SJCRH30 (cell line): Measurements from ENCODE around the gene ZNF853. TPM values are rescaled to one million over a fixed set of nuclear protein-coding genes. Genes with fewer than 3 reads are reported as not detected.

Experiments used
- DNase-seq, 2 experiments: peaks; one replicate each; pipeline ENCODE4 v3.0.0-alpha.2; 2015 to 2020
- H3K27ac ChIP-seq: fragments of 250-450 bp; sonication (Bioruptor Pico); 2 replicates; pipeline ENCODE4 v1.5.1; 2020; ENCODE audit warnings: mild to moderate bottlenecking, moderate library complexity
- H3K27me3 ChIP-seq: fragments of 250-450 bp; sonication (Bioruptor Pico); 2 replicates; pipeline ENCODE4 v1.5.1; 2020; ENCODE audit warnings: mild to moderate bottlenecking, moderate library complexity
- H3K36me3 ChIP-seq: fragments of 250-450 bp; sonication (Bioruptor Pico); 2 replicates; pipeline ENCODE4 v1.5.1; 2020; ENCODE audit warnings: mild to moderate bottlenecking, moderate library complexity
- H3K4me1 ChIP-seq: fragments of 250-450 bp; sonication (Bioruptor Pico); 2 replicates; pipeline ENCODE4 v1.5.1; 2020; ENCODE audit warnings: mild to moderate bottlenecking, moderate library complexity
- H3K4me3 ChIP-seq: fragments of 250-450 bp; sonication (Bioruptor Pico); 2 replicates; pipeline ENCODE4 v1.5.1; 2020; ENCODE audit warnings: mild to moderate bottlenecking, moderate library complexity
- H3K9me3 ChIP-seq: fragments of 250-450 bp; sonication (Bioruptor Pico); replicated peaks from 2 replicates; pipeline ENCODE4 v1.5.1; 2020; ENCODE audit warnings: mild to moderate bottlenecking, moderate library complexity
- total RNA-seq: library from RNA; depleted of rRNA; stranded (reverse); fragments of >200 nt; shearing (Covaris generic); gene quantifications from 2 replicates; pipeline ENCODE4 v1.2.3, GENCODE V29; 2014

ZNF853 gene
- total RNA-seq, 1 experiment from 2014 or later = 10.6 TPM

DNA sequence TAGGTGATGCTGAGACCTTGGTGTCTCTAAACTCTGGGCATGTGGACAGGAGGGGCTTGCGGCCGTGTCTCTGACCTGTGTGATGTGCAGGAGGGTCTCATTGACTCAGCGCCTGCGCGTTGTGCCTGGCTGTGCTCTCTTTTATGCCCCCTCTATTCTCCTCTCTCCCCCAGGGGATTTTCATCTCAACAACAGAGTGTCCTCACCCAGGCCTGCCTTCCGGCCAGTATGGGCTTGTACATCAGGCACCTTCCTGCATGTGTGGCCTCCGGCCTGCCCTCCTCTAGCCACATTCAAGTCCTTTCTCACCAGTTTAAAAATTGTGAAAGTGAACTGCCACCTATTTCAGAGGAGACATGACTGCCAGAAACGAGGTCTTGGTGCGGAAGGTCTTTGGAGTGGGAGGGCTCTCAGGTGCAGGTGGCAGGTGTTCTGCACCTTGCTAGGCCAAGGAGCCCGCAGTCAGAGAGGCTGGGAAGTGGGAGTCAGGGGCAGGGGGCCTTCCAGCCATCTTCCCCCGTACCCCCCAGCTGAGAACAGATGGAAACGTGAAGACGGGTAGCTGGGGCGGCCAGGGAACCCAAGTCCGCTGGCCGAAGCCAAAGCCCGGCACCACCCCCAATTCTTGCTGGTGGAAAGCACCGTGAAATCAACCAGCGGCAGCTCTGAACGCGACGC is 26.1 kb upstream of the ZNF853 start:
- Histone ChIP-seq H3K4me3 (peak overlapping the region; percentile 82), H3K4me1 (0 out of 2 replicates have a peak, but pooled peaks cover 2% of the 10 kb centered on the region), H3K27ac (no peak overlapping the region)

DNA sequence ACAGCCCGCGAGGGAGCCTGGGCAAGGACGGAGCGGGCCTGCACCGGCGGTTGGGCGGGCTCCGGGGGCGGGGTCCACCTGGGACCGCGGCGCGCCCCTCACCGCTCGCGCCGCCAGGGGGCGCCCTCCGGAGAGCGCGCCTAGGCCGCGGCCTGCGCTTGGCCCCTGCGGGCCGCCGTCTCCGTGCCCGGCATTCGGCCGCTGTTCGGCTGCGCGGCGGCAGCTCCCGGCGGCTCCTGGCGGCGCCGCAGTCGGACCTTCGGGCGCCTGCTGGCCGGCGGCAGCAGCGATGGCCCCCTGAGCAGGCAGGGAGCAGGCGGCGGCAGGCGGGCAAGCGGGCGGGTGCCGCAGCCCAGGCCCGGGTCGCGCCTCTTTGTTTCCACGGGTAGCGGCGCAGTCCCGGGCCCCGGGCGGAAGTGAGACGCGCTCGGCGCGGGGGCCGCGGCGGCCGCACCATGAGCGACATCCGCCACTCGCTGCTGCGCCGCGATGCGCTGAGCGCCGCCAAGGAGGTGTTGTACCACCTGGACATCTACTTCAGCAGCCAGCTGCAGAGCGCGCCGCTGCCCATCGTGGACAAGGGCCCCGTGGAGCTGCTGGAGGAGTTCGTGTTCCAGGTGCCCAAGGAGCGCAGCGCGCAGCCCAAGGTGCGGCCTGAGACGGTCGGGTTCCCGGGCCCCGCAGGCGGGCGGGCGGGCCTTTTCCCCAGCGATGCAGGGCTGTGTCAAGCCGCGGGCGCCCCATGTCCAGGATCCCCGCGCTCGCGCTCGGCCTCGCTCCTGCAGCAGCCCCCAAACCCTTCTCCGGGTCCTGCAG is 25.4 kb upstream of the ZNF853 start, which contains the start of gene INTS15:
INTS15 (plus strand) TSS at position 193 of the 816 bp plus-strand sequence; CDS start at position 456, 263 bp downstream.
- no peak within 1 kb of the TSS; the same call in 1 of the 2 replicates for H3K27ac ChIP-seq
- peak; percentile 69 to 85 for DNase-seq
- H3K27me3 ChIP-seq = no peaks in the 10 kb centered on the region
- H3K4me3 ChIP-seq = peak within 1 kb of the TSS; percentile 82
- H3K4me1 ChIP-seq = 0 out of 2 replicates have a peak, but pooled peaks cover 2% of the 10 kb centered on the region
- no peaks in the 10 kb centered on the region for H3K9me3 ChIP-seq
- H3K36me3 ChIP-seq = peaks cover 25% of the 10 kb centered on the region

More for the DNA sequence above, 26.1 kb upstream of the ZNF853 start:
- no peak for DNase-seq
- H3K36me3 ChIP-seq = peaks cover 22% of the 10 kb centered on the region
- H3K27me3 ChIP-seq = no peaks in the 10 kb centered on the region
- H3K9me3 ChIP-seq = no peaks in the 10 kb centered on the region

DNA sequence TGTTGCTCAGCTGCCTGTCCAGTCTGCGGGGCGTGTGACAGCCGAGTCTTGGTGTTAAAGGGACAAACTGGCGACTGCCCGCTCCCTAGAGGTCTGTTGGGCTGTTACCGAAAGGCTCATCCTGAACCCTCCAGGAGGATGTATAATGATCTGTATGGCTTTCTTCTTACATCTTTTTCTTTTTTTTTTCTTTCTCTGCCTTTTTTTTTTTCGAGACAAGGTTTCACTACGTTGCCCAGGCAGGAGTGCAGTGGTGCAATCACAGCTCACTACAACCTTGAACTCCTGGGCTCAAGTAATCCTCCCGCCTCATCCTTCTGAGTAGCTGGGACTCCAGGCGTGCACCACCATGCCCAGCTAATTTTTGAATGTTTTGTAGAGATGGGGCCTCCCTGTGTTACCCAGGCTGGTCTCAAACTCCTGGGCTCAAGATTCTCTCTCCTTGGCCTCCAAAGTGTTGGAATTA is 24.7 kb upstream of the ZNF853 start:
- Histone ChIP-seq H3K36me3 (peaks cover 31% of the 10 kb centered on the region), H3K27me3 (no peaks in the 10 kb centered on the region), H3K4me3 (peak overlapping the region; percentile 82), H3K4me1 (0 out of 2 replicates have a peak, but pooled peaks cover 2% of the 10 kb centered on the region), H3K27ac (no peak overlapping the region), H3K9me3 (no peaks in the 10 kb centered on the region)
- no peak for DNase-seq

DNA sequence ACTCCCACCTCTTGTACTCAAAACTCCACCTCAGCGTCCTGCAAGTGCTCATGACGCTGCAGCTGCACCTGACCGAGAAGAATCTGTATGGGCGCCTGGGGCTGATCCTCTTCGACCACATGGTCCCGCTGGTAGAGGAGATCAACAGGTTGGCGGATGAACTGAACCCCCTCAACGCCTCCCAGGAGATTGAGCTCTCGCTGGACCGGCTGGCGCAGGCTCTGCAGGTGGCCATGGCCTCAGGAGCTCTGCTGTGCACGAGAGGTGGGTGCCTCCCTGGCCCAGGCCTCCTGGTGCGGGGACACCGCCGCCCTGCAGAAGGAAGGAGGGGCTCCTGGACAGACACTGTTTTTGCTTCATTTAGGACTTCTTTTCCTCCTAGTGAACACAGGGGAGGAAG is 15.3 kb upstream of the ZNF853 start:
- H3K27ac ChIP-seq = no peak overlapping the region
- H3K4me1 ChIP-seq = no peaks in the 10 kb centered on the region
- H3K4me3 ChIP-seq = no peak overlapping the region
- no peak for DNase-seq
- H3K36me3 ChIP-seq = peaks cover 31% of the 10 kb centered on the region
- H3K9me3 ChIP-seq = no peaks in the 10 kb centered on the region
- no peaks in the 10 kb centered on the region for H3K27me3 ChIP-seq

DNA sequence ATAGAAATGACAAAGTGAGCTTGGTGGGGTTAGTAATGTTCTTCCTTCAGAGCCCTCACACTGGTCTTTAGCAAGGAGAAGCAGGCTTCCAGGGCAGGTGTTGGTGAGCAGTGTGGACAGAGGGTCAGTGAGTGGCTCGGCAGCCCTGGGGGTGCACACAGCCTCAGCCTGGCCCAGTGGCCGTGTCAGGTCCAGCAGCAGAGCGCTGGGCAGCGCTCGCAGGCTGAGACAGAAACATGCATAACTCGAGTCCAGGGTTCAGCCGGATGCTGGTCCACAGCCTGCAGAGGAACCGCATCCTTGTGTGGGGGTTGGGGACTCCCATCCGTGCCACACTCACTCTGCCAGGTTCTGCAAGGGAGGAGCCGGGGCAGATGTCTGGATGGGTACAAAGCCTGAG is 11.0 kb upstream of the ZNF853 start:
- Histone ChIP-seq H3K4me1 (no peaks in the 10 kb centered on the region), H3K4me3 (no peak overlapping the region), H3K9me3 (no peaks in the 10 kb centered on the region), H3K27me3 (no peaks in the 10 kb centered on the region), H3K27ac (no peak overlapping the region), H3K36me3 (peaks cover 13% of the 10 kb centered on the region; the same call in 1 of the 2 replicates)
- no peak for DNase-seq

DNA sequence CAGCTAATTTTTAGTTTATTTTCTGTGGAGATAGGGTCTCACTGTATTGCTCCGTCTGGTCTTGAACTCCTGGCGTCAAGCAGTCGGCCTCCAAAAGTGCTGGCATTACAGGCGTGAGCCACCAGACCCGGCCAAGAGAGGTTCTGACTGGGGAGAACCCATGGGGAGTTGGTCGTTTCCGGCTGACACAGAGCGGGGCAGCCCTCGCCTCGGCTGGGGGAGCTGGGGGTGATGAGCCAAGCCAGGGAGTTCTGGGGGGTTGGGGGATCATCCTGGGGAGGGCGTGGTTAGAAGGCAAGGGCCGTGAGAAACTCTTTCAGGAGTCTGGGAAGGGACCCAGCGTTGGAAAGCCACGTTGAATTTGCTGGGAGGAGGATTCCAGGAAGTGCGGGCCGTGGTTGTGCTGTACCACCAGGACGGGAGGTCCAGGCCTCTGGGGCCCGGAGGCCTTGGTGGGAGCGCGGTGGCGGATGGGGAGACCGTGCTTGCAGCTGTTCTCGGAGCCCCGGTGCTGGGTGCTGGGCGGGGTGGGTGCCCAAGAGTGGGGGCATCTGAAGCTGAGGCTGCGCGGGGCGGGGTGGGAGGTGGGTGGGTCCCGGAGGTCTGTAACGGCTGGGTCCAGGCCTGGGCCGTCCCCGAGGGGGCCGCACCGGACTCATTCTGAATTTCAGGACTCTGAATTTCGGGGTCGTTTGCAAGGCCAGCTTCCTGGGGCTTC is 8.4 kb upstream of the ZNF853 start:
- no peak for DNase-seq
- Histone ChIP-seq H3K36me3 (peaks cover 6% of the 10 kb centered on the region; the same call in 1 of the 2 replicates), H3K4me3 (no peak overlapping the region), H3K27me3 (no peaks in the 10 kb centered on the region), H3K9me3 (no peaks in the 10 kb centered on the region), H3K4me1 (no peaks in the 10 kb centered on the region), H3K27ac (no peak overlapping the region)

DNA sequence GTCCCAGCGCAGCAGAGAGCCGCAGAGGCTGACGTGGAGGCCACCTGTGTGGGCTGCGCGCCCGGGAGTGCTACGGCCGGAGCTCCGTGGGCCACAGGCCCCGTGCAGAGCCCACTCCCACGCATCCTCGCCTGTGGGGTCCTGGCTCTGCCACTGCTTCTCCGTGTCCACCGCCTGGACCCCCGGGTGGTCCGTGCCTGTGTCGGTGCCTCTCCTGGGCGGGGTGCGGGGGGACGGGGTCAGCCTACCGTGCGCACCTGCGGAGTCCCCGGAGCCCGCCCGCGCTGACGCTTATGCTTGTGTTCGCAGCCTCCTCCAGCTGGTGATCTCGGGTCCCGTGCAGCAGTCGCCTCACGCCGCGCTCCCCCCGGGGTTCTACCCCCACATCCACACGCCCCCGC is 7.8 kb upstream of the ZNF853 start:
- no peaks in the 10 kb centered on the region for H3K9me3 ChIP-seq
- no peak for DNase-seq
- no peak overlapping the region for H3K4me3 ChIP-seq
- no peaks in the 10 kb centered on the region for H3K36me3 ChIP-seq
- no peaks in the 10 kb centered on the region for H3K4me1 ChIP-seq
- no peak overlapping the region for H3K27ac ChIP-seq
- H3K27me3 ChIP-seq = no peaks in the 10 kb centered on the region

DNA sequence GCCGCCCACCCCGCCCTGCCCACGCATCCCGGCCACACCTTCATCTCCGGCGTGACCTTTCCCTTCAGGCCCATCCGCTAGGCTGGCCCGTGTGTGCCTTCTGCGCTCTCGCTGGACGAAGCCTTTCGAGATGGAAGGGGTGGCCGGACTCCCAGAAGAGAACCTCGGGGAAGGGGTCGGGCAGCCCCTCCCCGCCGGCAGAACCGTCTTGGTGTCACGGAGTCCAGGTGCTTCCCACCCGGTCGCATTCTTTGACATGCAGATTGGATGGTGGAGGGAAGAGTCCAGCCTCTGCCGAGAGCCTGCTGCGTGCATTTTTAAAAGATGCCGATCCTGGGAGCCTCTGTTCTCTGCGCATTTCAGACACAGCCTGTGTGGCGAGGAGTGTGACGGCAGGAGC is 7.3 kb upstream of the ZNF853 start:
- Histone ChIP-seq H3K27me3 (no peaks in the 10 kb centered on the region), H3K4me3 (no peak overlapping the region), H3K4me1 (no peaks in the 10 kb centered on the region), H3K36me3 (no peaks in the 10 kb centered on the region), H3K27ac (no peak overlapping the region), H3K9me3 (no peaks in the 10 kb centered on the region)
- DNase-seq = no peak

DNA sequence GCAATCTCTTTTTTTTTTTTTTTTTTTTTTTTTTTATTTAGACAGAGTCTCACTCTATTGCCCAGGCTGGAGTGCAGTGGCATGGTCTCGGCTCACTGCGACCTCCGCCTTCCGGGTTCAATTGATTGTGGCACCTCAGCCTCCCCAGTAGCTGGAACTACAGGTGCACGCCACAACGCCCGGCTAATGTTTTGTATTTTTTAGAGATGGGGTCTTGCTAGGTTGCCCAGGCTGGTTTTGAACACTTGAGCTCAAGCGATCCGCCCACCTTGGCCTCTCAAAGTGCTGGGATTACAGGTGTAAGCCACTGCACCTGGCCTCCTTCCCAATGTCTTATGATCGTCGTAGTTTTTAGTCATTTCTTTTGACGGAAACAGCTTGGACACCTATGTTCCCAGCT is 6.6 kb upstream of the ZNF853 start:
- H3K9me3 ChIP-seq = no peaks in the 10 kb centered on the region
- no peaks in the 10 kb centered on the region for H3K4me1 ChIP-seq
- H3K4me3 ChIP-seq = no peak overlapping the region
- no peaks in the 10 kb centered on the region for H3K27me3 ChIP-seq
- DNase-seq = no peak
- no peaks in the 10 kb centered on the region for H3K36me3 ChIP-seq
- H3K27ac ChIP-seq = no peak overlapping the region

DNA sequence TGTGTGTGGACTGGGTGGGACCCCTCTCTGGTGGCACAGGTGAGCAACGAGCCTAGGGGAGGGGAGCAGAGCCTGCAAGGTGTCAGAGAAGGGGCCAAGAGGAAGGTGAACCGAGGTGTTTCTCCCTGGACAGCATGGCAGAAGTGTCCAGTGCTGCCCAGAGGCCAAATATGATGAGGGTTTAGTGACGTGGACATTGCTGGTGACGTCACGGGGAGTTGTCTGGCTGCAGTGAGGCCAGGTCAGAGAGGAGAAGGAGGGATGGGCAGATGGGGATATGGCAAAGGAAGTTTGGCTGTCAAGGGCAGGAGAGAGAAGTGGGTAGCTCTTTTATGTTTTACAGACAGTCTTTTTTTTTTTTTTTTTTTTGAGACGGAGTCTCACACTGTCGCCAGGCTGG is 2.6 kb upstream of the ZNF853 start:
- no peak for DNase-seq
- no peaks in the 10 kb centered on the region for H3K36me3 ChIP-seq
- no peaks in the 10 kb centered on the region for H3K9me3 ChIP-seq
- peaks cover 4% of the 10 kb centered on the region; the same call in 1 of the 2 replicates for H3K4me1 ChIP-seq
- no peak overlapping the region for H3K27ac ChIP-seq
- no peaks in the 10 kb centered on the region for H3K27me3 ChIP-seq
- no peak overlapping the region for H3K4me3 ChIP-seq

DNA sequence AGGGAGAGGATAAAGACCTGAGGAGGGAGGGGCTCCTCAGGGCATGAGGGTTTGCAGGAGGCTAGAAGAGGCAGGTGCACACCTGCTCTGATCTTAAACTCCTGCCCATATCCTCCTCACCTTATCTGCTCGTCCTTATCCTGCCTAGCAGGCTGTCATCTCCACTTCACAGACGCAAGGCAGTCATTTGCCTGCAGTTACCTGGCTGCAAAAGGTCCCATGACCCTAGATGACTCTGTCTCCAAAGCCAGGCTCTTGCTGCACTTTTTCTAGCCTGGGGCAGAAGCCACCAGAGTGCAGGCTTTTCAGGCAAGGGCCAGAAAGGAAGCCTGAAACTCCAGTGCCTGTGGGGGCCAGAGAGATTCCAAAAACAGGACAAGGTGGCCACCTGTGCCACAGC is 1.7 kb upstream of the ZNF853 start:
- Histone ChIP-seq H3K4me3 (no peak overlapping the region), H3K4me1 (peaks cover 4% of the 10 kb centered on the region; the same call in 1 of the 2 replicates), H3K36me3 (no peaks in the 10 kb centered on the region), H3K27me3 (no peaks in the 10 kb centered on the region), H3K27ac (no peak overlapping the region), H3K9me3 (no peaks in the 10 kb centered on the region)
- no peak for DNase-seq

DNA sequence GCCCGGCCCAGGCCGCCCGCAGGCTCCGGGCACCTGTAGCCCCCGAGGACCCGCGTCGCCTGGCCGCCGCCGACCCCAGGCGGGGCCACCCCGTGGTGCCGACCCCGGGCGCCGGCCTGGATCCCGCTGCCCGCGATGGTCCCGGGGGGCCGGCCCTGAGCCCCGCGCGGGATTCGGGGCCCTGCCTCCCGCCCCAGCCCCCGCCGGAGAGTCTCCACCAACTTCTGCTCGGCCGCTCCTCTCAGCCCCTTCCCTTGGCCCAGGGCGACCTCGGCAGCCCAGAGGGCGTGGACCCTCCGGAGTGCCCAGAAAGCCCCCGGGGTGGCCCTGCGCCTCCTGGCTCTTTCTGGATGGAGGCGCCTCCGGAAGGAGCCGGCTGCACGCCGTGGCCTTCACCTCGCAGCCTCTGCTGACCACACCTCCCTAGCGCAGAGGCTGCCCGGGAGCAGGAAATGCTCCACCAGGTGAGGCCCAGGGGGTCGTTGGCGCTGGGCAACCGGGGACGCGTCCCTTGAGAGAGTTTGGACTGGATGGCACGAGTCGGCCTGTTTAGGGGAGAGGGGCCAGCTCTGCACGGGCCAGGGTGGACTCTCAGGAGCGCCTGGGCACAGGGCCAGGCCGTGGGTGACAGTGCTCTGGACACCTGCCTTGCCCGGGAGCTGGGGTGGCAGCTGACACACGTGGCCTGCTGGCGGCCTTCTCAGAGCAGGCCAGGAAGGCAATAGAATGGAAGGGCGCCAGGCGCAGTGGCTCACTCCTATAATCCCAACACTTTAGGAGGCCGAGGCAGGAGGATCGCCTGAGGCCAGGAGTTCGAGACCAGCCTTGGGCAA is 529 bp downstream of the ZNF853 start:
- Histone ChIP-seq H3K4me1 (peaks cover 4% of the 10 kb centered on the region; the same call in 1 of the 2 replicates), H3K36me3 (no peaks in the 10 kb centered on the region), H3K27ac (no peak overlapping the region), H3K27me3 (no peaks in the 10 kb centered on the region), H3K9me3 (no peaks in the 10 kb centered on the region), H3K4me3 (peak overlapping the region; percentile 73)
- peak; percentile 56 to 66 for DNase-seq

DNA sequence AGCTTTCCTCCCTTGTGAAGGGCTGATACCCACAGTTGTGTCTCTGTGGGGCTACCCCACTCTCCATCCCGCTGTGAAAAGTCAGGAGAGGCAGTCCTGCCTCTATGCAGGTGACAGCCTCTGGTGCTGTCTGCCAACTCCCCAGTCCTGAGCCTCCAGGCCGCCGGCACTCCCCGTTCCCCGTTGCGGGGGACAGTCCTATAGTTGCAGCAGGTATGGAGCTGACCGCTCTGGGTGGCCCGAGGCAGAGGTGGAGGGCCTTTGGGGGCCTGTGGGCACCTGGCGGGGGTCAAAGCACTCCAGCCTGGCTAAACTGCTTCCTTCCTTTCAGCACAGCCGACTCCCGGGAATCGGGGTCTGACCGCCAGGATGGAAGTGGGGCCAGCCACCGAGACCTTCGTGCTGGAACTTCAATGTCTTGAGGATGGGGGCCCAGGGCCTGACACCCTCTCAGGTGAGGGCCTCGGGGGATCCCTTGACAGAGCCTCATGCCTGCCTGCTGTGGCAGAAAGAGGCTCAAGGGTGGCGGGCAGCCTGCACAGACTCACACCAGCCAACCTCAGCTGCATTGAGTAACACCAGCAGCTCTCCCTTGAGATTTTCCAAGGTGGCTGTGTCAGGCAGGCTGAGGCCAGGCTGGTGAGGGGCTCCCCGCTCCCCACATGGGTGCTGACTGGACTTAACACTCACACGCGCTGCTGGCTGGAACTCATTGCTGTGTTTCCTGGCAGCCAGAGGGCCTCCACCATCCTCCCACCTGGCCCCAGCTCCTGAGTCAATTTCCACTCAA is 1.6 kb downstream of the ZNF853 start:
- H3K9me3 ChIP-seq = no peaks in the 10 kb centered on the region
- H3K36me3 ChIP-seq = peaks cover 3% of the 10 kb centered on the region; the same call in 1 of the 2 replicates
- no peak overlapping the region for H3K4me3 ChIP-seq
- no peak for DNase-seq
- H3K27ac ChIP-seq = no peak overlapping the region
- peaks cover 4% of the 10 kb centered on the region; the same call in 1 of the 2 replicates for H3K4me1 ChIP-seq
- no peaks in the 10 kb centered on the region for H3K27me3 ChIP-seq
